Mesothelial cell of epicardium (in vitro differentiated cells): ENCODE measurements around the gene TMEM98. TPM values are rescaled to one million over a fixed set of nuclear protein-coding genes. Genes with fewer than 3 reads are reported as not detected.
"Not testable (repeated sequence)": the region's sequence is repeated elsewhere in the genome, so short reads cannot be mapped to it uniquely, and the experiment has no call there.

Source experiments
- DNase-seq, 2 experiments: peaks; one replicate each; pipeline ENCODE4 v3.0.0; 2021; ENCODE audit warnings: low spot score in 2 of 2; ENCODE audit not compliant: unreplicated experiment in 2 of 2
- H3K27ac Mint-ChIP-seq: 2 replicates; pipeline ENCODE4 v1.8.0; 2021; ENCODE audit warnings: mixed read lengths
- H3K27me3 Mint-ChIP-seq: 2 replicates; pipeline ENCODE4 v1.8.0; 2021; ENCODE audit warnings: low read depth, mixed read lengths
- H3K36me3 Mint-ChIP-seq: 2 replicates; pipeline ENCODE4 v1.8.0; 2021; ENCODE audit warnings: mixed read lengths
- H3K4me1 Mint-ChIP-seq: 2 replicates; pipeline ENCODE4 v1.8.0; 2021; ENCODE audit warnings: mixed read lengths
- H3K4me3 Mint-ChIP-seq: 2 replicates; pipeline ENCODE4 v1.8.0; 2021; ENCODE audit warnings: mild to moderate bottlenecking, moderate library complexity, mixed read lengths
- H3K9me3 Mint-ChIP-seq: 2 replicates; pipeline ENCODE4 v1.8.0; 2021; ENCODE audit warnings: mixed read lengths
- total RNA-seq: library from RNA; stranded (reverse); gene quantifications from 3 replicates; pipeline ENCODE4 v1.2.1, GENCODE V29; 2021
- TF ChIP-seq, protein P1 (sequence below): fragments of 200-600 bp; sonication (generic); IDR thresholded peaks from one replicate; pipeline ENCODE4 v1.5.0; 2021; ENCODE audit warnings: antibody characterized with exemption; ENCODE audit not compliant: unreplicated experiment

The TMEM98 gene
- total RNA-seq, 1 donor from 2014 or later, result 205 TPM

DNA sequence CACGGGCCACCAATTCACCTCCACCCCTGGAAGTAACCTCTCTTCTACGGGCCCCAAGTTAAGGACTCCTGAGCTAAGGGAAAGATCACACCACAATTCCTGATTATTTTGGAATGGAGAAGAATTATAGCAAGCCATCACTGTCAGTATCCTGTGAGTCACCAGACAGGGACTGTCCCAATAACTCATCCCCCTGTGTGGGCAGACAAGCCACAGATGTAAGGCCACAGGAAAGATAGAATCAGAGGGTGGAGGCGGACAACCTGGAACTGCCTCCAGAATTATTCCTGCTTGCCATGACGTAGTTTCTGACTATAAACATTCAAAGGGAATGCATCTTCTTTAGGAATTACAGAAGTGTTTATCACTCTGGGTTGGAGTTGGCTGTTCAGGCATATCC, 45.2 kb upstream of the TMEM98 start:
- no peak overlapping the region for H3K27ac Mint-ChIP-seq
- no peak overlapping the region for H3K4me3 Mint-ChIP-seq
- DNase-seq, result no peak
- H3K4me1 Mint-ChIP-seq, result no peaks in the 10 kb centered on the region
- TF ChIP-seq, protein P1, sequence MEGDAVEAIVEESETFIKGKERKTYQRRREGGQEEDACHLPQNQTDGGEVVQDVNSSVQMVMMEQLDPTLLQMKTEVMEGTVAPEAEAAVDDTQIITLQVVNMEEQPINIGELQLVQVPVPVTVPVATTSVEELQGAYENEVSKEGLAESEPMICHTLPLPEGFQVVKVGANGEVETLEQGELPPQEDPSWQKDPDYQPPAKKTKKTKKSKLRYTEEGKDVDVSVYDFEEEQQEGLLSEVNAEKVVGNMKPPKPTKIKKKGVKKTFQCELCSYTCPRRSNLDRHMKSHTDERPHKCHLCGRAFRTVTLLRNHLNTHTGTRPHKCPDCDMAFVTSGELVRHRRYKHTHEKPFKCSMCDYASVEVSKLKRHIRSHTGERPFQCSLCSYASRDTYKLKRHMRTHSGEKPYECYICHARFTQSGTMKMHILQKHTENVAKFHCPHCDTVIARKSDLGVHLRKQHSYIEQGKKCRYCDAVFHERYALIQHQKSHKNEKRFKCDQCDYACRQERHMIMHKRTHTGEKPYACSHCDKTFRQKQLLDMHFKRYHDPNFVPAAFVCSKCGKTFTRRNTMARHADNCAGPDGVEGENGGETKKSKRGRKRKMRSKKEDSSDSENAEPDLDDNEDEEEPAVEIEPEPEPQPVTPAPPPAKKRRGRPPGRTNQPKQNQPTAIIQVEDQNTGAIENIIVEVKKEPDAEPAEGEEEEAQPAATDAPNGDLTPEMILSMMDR, result no peak
- H3K36me3 Mint-ChIP-seq, result no peaks in the 10 kb centered on the region
- H3K9me3 Mint-ChIP-seq, result no peaks in the 10 kb centered on the region
- no peaks in the 10 kb centered on the region for H3K27me3 Mint-ChIP-seq

DNA sequence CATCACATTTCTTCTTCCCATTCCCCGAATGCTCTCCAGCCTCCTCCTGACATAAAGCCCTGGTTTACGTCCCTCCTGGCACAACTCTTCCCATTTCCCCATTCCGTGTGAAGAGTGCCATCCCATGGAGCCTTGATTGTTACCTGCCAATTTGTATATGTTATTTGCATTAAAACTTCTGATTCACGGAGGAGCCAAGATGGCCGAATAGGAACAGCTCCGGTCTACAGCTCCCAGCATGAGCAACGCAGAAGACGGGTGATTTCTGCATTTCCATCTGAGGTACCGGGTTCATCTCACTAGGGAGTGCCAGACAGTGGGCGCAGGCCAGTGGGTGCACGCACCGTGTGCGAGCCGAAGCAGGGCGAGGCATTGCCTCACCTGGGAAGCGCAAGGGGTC, 41.0 kb upstream of the TMEM98 start:
- H3K4me1 Mint-ChIP-seq, DNase-seq, H3K27ac Mint-ChIP-seq, H3K4me3 Mint-ChIP-seq, H3K9me3 Mint-ChIP-seq, H3K27me3 Mint-ChIP-seq, H3K36me3 Mint-ChIP-seq: not testable (repeated sequence)

- not testable (repeated sequence) for H3K36me3 Mint-ChIP-seq, DNase-seq, H3K9me3 Mint-ChIP-seq, H3K27me3 Mint-ChIP-seq, H3K4me3 Mint-ChIP-seq, H3K4me1 Mint-ChIP-seq, H3K27ac Mint-ChIP-seq
These were observed 40.5 kb upstream of the TMEM98 start for GRCh38 chr17:32887410-32887809.

DNA sequence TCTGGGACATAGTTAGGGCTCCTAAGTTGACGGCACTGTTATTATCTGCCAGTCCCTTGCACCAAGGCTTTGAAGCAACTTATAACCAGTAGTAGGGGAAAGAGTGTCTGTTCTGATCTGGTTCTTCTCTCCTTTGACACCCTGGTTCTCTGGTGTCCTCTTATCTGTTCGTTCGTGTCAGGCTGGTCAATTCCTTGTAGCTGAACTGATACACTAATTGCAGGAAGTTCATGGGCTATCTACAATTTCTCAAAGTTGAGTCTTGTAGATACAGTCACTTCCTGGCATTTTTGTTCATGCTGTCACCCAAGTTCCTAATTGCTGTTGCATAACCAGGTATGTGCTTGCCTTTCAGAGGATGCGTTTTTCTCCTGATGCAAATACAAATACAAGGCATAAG, 33.7 kb upstream of the TMEM98 start:
- Mint-ChIP-seq H3K27ac (no peak overlapping the region), H3K27me3 (no peaks in the 10 kb centered on the region), H3K4me1 (peaks cover 7% of the 10 kb centered on the region), H3K4me3 (no peak overlapping the region), H3K36me3 (no peaks in the 10 kb centered on the region), H3K9me3 (no peaks in the 10 kb centered on the region)
- DNase-seq, result peak in 1 of 2 experiments; percentile 0
- TF ChIP-seq, protein P1, result no peak

GRCh38 chr17:32896647-32897258, 31.2 kb upstream of the TMEM98 start:
- Mint-ChIP-seq H3K27me3 (no peaks in the 10 kb centered on the region), H3K4me3 (no peak overlapping the region), H3K27ac (no peak overlapping the region), H3K9me3 (no peaks in the 10 kb centered on the region), H3K4me1 (peaks cover 7% of the 10 kb centered on the region), H3K36me3 (no peaks in the 10 kb centered on the region)
- TF ChIP-seq, protein P1, result no peak
- DNase-seq, result no peak

DNA sequence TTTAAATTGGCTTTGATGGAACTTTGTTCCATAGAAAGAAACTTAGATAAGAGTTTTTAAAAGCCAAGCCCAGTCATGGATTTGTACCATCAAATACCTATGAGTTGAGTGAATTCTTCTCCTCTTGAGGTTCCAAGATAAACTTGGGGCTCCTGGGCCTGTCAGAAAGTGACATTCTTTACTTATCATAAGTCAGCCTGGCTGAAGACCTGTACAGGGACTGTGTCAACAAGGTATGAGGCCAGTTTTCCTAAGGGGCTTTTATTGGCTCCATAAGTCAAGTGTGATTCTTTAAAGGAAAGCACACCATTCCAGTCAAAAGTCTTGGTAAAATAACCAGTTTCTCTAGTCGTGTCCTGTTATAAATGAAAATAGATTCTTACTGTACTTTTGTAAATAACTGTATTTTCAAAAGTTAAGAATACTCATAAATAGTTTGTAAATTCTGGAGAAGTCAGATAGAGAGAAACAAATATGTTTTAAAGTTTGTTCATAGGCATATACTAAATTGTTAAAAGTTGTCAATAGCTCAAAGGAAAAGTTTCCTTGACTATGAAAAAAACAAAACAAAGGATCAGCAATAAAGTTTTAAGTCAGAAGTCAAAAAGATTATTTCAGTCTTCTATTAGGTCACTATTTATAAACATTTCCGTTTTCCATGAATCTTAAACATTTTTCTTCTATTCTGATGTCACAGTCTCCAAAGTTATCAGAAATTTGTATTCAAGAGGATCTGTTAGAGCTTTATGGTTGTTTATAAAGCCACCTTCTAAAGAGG, 28.5 kb upstream of the TMEM98 start:
- Mint-ChIP-seq H3K9me3 (no peaks in the 10 kb centered on the region), H3K27me3 (no peaks in the 10 kb centered on the region), H3K27ac (no peak overlapping the region), H3K4me3 (no peak overlapping the region), H3K4me1 (peaks cover 7% of the 10 kb centered on the region), H3K36me3 (no peaks in the 10 kb centered on the region)
- TF ChIP-seq, protein P1, result no peak
- no peak for DNase-seq
